ENCODE measurements around the gene GPC5. TPM values are rescaled to one million over a fixed set of nuclear protein-coding genes. Genes with fewer than 3 reads are reported as not detected.

Gene GPC5
- total RNA-seq, 1 donor from 2014 or later = 8.6 TPM

DNA sequence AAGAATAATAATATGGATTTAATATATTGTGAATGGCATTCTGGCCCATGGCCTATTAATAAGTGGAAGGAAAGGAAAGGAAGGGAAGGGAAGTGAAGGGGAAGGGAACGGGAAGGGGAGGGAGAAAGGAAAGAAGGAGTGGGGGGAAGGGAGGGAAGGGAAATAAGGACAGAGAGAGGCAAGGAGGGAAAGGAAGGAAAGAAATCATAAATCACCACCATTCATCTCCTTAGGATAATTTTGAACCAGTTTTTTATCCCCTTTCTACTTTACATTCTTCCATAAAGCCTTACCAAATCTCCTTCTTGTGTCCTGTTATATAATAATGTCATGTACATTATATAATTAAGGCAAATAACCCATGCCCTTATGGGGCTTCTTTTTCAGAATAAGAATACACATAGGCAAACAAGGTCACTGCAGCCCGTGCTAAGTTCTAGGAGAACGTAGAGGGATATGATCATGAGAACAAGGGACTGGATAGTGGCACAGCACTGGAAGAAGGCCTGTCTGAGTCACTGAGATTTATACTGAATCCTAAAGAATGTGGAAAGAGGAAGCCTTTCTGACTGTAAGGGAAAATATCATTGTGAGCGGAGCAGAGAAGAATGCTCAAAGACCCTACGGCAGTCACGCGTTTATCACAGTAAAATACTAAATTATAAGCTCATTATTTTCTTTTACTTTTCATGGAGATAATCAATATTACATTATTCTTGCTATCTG, 1383.7 kb downstream of the GPC5 start:
- DNase-seq = no peak

DNA sequence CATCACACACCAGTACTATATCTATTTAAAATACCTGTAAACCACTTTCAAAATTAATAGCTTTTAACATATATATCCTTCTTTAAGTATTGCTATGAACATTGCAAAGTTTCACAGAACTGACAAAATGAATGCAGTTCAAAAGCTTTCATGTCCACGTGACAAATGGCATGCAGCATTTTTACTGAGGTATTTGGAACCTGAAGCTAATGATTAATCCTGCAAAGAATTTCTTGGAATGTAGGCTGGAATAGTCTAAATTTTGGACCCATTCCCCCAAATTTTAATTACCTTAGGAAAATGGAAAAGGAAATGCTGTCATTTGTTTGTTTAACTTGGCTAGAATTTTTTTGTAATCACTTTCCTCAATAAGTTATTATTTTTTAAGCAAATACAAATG, 1404.4 kb downstream of the GPC5 start:
- no peak for DNase-seq

DNA sequence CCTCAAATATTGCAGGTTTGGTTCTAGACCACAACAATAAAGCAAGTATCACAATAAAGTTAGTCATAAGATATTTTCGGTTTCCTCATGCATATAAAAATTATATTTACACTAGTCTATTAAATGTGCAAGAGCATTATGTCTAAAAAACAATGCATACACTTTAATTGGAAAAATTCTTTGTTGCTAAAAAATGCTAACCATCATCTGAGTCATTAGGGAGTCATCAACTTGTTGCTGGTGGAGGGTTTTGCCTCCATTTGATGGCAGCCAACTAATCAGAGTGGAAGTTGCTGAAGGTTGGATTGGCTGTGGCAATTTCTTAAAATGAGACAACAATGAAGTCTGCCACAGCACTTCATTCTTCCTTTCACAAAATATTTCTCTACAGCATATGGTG, 1405.9 kb downstream of the GPC5 start:
- DNase-seq = no peak

DNA sequence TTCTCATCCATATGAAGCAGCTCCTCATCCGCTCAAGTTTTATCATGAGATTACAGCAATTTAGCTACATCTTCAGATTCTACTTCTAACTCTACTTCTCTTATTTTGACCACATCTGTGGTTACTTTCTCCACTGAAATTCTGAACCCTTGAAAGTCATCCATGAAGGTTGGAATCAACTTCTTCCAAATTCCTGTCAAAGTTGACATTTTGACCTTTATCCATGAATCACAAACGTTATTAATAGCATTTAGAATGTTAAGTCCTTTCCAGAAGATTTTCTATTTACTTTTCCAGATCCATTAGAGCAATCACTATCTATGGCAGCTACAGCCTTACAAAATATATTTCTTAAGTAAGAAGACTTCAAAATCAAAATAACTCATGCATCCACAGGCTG, 1406.5 kb downstream of the GPC5 start:
- no peak for DNase-seq

DNA sequence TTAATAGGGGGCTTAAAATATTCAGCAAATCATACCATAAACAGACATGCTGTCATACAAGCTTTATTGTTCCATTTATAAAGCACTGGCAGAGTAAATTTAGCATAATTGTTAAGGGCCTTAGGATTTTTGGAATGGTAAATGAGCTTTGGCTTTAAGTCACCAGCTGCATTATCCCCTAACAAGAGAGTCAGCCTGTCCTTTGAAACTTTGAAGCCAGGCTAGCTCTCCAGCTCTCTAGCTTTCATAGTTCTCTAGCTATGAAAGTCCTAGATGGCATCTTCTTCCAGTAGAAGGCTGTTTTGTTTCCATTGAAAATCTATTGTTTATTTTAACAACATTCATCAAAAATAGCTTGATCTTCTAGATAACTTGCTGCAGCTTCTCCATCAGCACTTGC, 1407.3 kb downstream of the GPC5 start:
- no peak for DNase-seq

DNA sequence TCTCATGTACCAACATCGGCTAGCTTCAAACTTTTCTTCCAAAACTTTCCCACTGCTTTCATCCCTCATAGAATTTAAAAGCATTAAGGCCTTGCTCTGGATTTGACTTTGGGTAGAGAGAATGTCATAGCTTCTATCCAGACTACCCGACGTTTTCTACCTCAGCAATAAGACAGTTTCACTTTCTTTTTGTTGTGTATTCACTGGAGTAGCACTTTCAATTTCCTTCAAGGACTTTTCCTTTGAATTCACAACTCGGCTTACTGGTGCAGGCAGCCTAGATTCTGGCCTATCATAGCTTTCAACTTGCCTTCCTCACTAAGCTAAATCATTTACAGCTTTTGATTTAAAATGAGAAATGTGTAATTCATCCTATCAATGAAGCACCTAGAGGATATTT, 1407.8 kb downstream of the GPC5 start:
- DNase-seq = no peak

DNA sequence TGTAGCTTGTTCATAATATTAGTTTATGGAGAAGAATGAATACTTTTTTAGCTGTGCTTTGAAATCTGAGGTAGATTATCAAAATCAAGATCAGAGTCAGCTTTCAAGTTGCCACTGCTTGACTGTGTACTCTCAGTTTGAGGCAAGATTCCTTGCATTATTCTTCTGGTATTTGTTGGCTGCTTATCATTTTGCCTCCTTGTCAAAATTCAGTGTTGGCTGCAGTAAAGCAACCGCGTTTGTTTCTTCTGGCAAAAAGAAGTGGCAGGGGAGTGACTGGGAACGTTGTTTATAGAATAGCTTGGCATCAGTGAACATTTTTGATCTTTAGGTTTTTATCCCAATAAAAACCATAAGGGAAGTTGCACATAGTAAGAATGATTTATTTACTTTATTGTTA, 1408.9 kb downstream of the GPC5 start:
- DNase-seq = no peak

DNA sequence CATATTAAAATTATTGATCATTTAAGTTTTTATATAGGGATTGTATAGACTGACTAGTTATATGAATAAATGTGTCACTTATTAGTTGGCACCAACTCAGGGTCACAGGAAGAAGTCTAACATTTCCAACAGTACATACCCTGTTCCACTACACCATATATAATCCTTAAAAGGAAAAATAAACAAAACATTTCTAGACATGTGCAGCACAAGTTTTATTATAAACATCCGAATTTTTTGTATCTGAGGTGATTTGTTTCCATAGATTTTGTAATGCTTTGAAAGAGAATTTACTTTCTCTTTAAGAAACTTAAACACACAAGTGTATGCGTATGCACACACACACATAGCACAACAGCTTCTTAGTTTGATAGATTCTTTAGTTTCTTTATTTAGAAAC, 1409.5 kb downstream of the GPC5 start:
- no peak for DNase-seq

DNA sequence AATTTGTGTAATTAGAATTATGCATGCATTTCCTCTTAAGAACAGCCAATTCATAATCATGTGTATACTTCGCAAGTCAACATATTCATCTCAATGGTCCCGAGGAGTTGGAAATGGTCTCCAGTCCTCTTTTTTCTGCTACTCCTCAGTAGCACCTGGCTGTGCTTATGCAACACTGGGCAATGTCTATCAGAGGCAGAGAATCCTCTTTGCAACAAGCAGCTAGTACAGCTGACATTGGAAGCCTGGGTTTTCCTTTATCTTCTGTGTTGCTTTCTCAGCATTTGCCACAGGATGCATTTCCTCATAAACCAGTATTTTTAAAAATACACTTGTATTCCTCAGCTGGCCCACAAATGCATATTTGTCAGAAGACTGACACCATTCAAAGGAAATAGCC, 1422.9 kb downstream of the GPC5 start:
- DNase-seq = no peak

DNA sequence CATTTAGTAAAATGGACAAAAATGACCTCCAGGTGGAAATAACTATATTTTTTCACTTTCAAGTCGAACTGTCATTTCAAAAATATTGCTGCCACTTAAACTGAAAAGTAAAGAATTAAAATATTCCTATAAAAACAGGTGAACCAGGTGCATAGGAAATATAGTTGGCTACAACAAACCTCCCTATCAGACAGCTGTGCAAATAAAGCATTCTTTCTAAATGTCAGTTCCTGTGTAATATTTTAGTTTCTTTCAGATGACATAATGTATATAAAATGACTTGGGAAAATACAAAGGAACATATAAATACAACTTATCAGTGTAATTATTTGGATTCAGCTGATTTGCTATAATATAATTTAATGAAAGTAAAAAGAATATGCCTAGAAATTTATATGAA, 1424.6 kb downstream of the GPC5 start:
- no peak for DNase-seq

DNA sequence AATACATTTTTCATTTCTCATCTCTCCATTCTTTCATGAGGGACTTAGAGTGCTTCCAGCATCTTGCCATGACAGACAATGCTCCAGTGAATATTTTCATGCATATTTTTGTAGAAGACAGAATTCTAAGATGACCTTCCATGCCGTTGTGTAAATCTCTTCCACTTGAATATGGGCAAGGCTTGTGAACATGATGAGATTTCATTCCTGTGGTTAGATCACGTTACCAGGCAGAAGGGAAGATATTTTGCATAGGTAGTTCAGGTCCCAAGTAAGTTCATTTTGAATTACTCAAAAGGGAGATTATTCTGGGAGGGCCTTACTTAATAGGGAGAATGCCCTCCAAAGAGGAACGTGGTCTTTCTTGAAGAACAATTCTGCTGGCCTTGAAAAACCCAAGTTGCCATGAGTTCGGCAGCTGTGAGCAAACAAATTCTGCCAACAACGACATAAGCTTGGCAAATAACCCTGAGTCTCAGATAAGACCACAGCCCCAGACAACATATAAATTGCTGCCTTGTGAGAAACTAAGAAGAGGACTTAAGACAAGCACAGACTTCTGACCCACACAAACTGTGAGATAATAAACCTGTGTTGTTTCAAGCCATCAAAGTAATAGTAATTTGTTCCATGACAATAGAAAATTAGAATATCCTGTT, 1427.6 kb downstream of the GPC5 start:
- no peak for DNase-seq

DNA sequence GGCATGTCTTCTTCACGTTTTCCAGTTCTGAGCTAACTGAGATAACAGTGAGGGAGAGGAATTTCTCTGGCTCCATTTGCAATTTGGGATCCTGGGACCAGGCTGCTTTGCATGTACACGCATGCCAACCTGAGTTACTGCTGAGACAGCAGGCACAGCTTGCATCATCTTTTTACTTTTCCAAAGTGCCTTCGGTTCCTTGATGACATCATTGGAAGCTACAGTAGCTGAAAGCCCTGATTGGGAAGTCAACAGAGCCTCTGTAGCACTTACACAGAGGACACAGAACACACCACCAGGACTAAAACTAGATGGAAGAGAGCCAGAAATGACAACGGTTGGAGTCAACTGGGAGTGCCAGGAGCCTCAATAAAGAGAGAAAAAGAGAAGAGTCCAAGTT, 1429.1 kb downstream of the GPC5 start:
- DNase-seq = no peak

DNA sequence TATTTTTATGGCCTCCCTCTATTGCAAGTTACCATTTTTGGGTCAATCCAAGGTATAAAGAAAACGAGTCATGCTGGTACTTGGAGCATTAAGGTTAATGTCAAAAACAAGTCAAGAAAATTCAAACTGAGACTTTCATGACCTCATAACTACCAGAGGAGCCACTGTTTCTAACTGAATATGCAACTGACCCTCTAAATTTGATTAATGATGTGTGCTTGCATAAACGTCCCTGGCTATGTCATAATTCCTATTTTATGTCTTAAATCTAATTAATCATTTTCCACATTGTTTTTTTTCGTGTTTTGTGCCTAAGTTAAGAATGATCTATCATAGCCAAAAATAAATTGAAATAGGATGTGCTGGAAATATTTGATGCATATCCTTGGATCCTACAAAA, 1431.5 kb downstream of the GPC5 start:
- no peak for DNase-seq

DNA sequence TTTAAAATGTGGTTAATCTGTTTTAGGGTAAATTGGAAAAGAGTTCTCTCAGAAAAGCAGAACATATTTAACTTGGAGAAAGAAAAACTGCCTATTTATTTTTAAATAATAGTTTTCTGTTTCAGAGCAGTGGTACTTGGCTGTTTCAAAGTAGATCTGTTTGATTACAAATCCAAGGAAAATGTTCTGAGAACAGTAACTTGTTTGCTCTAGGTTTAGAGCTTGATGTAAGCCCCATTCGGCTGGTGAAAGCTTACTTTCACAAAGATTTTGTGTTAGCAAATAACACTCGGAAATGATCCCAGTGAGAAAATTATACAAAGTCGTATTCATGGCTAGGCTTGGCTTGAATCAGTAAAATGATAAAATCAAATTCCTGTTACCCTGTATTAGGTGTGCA, 1432.4 kb downstream of the GPC5 start:
- no peak for DNase-seq

DNA sequence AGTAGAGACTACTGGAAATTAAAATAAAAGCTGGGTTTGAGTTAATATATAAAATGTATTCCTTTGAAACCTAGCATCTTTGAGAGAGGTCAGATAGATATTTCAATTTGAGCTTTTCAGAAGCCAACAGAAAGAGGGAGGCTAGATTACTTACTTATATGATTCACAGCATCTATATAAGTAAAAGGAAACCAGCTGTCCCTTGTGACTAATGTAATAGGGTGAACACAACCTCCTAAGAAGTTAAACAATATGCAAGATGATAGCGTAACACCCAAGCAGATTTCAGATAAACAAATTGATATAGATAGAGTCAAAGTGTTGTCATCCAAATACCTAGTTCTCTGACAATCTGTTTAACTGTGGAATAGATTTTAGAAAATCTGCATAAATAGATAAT, 1434.7 kb downstream of the GPC5 start:
- no peak for DNase-seq

DNA sequence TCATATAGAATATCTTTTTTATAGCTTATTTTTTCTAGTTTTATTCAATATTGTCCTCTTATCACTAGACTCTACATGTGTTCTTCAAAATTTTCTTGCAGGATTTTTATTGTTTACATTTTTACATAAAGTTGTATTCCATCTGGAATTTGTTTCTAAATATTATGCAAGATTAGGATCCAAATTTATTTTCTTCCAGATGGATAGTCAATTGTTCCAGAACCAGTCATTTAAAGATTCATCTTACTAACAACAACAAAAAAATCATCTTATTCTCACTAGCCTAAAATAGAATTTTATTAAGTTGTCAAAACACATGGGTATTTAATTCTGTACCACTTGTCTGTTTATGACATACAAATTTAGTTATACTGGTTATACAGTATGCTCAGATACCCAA, 1437.8 kb downstream of the GPC5 start:
- DNase-seq = no peak

DNA sequence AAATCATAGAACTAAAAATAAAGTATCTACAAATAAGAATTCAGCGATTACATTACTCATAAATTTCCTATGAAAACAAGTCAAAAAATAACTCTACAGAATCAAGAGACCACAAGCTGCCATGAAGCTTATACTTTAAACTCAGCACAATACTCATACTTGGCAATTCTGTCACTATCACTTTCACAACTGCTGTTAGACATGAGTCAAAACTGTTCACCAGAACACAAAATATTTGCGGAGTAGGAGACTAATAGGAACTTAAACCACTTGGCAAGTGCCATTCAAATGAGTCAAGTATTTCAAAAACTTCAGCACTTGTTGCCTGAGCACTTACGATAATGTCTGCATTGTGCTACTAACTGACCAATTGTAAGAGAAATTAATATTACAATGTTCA, 1440.4 kb downstream of the GPC5 start:
- DNase-seq = no peak

DNA sequence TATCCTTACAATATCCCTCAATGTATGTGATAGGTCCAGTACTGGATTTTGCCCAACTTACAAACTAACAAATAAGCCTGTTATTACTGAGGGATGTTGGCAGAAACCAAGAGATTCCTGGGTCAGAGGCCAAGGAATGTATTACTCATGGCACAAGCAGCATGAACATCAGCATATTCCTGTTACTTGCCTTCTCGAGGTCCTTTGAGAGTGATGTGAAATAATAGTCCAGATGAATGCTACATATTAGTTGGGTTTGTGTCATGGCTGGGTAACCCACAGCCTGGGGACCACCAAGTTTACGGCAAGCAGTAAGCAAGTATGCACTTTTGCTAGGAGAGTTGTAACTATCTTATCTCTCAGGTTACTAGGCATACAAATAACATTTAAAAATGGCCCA, 1443.7 kb downstream of the GPC5 start:
- DNase-seq = no peak

DNA sequence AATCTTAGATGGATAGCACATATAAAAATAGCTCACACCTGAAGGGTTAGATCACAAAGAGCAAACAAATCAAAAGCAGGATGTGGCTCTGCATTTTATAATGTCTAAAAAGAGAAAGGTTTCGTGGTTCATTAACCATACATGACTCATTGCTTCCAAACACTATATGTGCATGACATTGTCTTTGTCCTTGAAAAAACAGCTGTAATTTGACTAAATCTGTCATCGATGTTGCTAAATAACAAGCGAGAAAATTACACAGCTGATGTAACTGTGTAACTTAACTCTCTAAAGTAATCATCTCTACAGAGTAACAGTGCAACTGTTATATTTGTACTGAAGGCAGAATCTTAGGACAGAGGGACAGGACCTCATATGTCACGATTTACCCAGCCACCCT, 1445.1 kb downstream of the GPC5 start:
- no peak for DNase-seq

DNA sequence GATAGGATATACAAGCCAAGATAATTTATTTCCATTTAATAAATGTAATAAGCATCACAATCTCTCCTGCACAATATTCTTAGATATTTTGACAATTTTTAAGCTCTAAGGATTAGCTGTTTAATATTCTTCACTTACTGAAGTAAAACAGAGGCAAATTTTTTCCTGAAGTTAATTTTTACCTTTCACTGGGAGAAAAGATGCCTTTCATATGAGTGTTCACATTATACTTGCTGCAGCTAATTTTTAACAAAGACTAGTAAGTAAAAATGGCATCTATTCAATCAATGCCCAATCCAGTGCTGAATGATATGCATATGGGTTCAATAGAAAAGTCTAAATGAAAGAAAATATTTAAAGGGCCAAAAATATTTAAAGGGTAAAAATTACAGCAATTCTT, 1451.0 kb downstream of the GPC5 start:
- DNase-seq = no peak

DNA sequence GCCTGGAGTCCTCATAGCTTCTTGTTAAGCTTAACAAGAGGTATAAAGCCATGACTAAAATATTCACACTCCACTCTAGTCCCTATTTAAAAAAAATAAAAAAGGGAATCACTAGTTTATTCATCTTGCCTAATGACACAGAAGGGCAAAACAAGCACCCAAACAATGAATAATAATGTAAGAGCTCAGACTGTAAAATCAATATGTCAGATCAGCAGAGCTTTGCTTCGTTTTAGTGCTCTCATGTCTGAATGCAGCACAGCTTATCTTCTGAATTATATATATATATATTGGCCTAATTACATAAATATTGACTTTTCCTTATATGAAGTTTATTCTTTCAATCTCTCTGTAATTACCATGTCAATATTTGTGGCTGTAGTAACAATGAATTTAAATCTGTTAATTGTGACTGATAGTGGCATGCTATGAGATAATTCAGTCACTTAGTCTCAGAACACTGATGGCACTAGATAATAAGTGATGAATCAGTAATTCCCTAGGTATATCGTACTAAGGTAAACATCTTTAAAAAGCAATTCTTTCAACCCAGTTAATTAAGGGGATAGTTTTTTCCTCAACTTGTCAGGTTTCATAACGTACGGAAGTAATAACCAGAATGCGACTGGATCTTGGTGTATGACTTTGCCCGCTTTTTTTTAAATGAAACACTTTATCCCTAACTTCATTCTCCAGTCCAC, 1466.3 kb downstream of the GPC5 start:
- no peak for DNase-seq

DNA sequence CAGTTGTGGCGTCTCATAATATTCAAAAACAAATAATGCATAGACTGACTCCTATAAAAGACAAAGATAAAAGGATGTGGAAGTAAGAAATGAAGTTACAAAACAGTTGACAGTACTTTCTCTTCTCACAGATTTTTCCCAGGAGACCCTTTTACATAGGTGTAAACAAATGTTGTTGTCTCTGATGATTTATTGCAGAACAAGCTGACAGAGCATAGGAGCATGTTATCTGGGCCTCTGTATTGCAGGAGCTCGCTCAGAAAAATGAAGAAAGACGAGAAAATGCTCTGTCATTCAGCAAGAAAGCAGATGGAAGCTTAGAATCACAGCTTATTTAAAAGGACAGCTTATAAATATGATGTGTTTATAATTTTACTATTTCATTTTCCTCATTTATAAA, 1474.6 kb downstream of the GPC5 start:
- no peak for DNase-seq

DNA sequence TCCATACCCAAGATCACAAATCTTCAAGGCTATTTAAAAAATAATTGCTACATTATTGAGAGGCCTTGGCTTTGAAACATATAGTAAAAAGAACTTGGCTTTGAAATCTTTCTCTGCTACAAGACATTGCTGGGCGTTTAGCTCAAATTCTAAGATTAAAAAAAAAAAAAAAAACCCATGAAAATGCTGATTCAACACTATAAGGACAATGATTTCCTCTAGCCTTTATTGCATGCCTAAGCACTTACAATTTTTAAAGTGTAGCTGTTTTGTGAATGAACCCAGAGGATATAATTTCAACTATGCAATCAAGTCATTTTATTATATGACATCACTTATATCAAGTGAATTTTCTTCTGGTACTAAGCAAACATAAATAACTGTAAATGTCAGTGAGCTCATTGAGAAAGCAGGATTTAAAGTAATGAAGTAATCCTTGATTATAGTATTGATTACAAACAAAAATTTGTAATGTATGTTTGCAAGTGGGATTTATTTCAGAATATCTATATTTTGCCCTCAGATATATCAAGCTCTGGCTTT, 1488.2 kb downstream of the GPC5 start:
- no peak for DNase-seq

DNA sequence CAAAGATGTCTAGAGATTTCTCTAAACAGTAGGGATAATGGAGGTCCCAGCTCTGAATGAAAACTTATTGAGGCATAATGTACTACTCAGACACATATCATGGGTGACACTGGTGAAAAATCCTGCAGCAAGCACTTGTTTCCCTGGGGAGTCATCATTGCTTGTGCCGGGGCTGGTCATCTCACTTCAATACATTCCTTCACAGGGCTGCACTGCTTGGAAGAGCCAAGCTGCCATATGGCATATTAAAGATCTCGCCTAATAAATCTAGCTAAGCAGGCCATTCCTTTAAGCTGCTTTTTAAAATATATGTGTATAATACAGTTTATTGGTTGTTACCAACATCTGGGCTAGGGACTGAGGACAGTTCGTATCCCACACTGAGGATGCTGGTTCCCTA, 1496.0 kb downstream of the GPC5 start:
- DNase-seq = no peak

Measured in occipital lobe (tissue), 2 donors.